ENCODE measurements around the gene NUDT4B. TPM values are rescaled to one million over a fixed set of nuclear protein-coding genes. Genes with fewer than 3 reads are reported as not detected.
"Not testable (repeated sequence)": the region's sequence is repeated elsewhere in the genome, so short reads cannot be mapped to it uniquely, and the experiment has no call there.

NUDT4B gene
- total RNA-seq, 2 experiments from 2014 or later, result 0.44 TPM; not detected in 1

DNA sequence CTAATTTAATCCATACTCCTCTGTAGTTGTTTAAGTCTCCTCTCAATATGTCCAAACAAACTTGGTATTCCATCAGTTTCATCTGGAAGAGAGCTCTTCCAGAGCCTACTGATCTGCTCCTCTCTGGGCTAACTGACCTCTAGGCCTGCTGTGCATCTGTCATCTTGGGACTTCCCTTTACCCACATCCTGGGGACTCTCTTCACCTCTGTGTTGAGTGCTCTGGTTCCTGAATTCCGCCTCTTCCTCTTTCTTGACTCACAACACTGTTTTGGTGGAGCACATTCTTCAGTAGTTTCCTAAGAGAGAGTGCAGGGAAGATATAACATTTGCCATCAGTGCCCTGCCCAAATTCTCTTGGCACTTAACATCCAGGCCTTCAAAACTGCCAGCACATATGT, 13.0 kb upstream of the NUDT4B start:
- CTCF ChIA-PET, POLR2A ChIA-PET: not testable (repeated sequence)

DNA sequence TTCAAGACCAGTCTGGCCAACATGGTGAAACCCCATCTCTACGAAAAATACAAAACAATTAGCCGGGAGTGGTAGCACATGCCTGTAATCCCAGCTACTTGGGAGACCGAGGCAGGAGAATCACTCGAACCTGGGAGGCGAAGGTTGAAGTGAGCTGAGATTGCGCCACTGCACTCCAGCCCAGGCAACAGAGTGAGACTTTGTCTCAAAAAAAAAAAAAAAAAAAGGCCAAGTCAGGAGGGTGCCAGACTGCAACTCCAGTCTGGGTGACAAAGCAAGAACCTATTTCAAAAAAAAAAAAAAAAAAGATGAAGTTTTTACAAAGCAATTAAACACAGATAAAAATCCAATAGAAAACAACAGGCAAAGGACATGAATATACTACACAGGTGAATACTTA, 9.9 kb upstream of the NUDT4B start:
- CTCF ChIA-PET, POLR2A ChIA-PET: not testable (repeated sequence)

DNA sequence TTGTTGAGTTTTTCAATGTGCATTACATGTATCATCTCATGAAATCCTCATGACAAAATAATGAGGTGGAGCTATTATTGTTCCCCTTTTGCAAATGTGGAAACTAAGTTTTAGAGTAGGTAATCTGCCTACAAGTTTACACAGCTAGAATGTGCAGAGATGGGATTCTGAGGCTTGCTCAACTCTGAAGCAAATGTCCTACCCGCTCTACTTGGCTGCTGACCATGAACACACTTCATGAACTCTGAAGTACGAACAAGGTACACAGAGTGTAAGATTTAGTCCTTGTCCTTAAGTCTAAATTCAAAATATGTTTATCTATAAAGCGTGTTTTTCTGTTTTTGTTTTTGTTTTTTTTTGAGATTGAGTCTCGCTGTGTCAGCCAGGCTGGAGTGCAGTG, 5.4 kb upstream of the NUDT4B start:
- CTCF ChIA-PET, POLR2A ChIA-PET: not testable (repeated sequence)

GRCh38 chr1:148743726-148744720, 4.6 kb upstream of the NUDT4B start:
- CTCF ChIA-PET, result not testable (repeated sequence)

GRCh38 chr1:148749335-148749681, 734 bp downstream of the NUDT4B start:
- POLR2A ChIA-PET, CTCF ChIA-PET: not testable (repeated sequence)

More at GRCh38 chr1:148743726-148744720, 4.6 kb upstream of the NUDT4B start:
- POLR2A ChIA-PET, result not testable (repeated sequence)

- CTCF ChIA-PET, POLR2A ChIA-PET: not testable (repeated sequence)
These were observed 7.7 kb downstream of the NUDT4B start for GRCh38 chr1:148756231-148756630.

DNA sequence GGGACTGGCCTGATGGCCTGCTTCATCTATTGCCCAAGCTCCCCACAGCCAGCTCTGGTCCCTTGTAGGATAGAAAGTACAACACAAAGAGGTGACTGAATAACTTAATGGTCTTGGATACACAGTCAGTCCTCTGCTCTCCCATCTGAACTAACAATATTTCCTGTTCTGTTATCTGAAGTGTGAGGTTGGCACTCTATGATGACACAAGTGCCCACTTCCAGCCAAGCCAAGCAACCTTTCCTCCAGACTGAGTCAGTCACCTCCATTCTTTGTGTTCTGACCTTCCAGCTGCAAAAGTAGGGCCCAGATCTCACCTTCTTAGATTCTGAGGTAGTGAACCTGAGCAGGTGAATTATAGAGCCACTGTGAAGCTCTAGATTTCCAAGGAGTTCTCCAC, 8.9 kb downstream of the NUDT4B start:
- CTCF ChIA-PET, POLR2A ChIA-PET: not testable (repeated sequence)

GRCh38 chr1:148758412-148758811, 9.8 kb downstream of the NUDT4B start:
- POLR2A ChIA-PET, CTCF ChIA-PET: not testable (repeated sequence)

DNA sequence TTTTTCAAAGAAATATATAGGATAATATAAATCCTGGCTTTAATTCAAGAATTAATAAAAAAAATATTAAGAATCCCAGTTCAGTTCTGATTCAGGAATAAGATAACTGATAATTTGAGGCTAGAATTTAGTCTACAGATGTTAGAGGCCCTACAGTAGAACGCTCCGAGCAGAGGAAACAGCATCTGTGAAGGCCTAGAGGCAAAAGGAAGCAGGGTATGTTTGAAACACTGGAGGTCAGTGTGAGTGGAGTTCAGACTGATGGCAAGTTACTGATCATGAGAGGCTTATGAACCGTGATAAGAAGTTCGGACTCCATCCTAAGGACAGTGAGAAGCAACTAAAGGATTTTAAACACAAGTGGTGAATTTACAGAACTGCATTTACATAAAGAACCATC, 10.4 kb downstream of the NUDT4B start:
- POLR2A ChIA-PET, CTCF ChIA-PET: not testable (repeated sequence)

DNA sequence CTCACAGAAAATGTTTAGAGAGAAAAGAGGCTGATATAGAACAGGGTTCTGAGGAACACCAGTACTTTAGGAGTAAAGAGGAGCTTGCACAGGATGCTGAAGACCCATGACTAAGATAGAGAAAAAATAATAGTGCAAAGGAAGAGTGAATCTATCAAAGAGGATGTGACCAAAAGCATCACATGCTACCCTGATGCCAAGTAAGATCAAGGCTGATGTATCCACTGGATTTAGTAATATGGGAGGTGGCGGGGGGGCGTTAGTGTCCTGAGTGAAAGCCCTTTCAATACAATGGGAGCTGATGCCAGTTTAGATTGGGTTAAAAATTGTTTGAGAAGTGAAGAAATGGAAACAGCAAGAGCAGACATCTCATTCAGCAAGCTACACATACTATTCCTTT, 11.2 kb downstream of the NUDT4B start:
- CTCF ChIA-PET, POLR2A ChIA-PET: not testable (repeated sequence)

DNA sequence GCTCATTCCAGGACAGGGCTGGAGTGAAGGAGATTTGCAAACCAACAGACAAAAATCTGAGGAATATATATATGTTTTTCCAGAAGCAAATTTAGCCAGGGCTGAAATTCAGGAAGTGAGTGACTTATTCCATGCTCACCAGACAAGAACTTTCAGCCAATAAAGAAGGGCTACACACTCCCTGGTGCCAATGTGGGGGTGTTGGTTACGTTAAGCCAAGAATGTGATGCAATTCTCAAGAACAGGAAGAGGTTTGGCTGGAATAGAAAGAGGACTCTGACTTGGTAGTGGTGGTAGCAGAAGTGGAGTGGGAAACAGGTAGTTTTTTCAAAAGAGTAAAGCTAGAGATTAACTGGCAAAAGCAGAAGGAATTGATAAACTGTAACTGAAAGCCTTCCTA, 11.6 kb downstream of the NUDT4B start:
- CTCF ChIA-PET, POLR2A ChIA-PET: not testable (repeated sequence)

- POLR2A ChIA-PET, CTCF ChIA-PET: not testable (repeated sequence)
These were observed 12.8 kb downstream of the NUDT4B start for GRCh38 chr1:148761360-148761759.

DNA sequence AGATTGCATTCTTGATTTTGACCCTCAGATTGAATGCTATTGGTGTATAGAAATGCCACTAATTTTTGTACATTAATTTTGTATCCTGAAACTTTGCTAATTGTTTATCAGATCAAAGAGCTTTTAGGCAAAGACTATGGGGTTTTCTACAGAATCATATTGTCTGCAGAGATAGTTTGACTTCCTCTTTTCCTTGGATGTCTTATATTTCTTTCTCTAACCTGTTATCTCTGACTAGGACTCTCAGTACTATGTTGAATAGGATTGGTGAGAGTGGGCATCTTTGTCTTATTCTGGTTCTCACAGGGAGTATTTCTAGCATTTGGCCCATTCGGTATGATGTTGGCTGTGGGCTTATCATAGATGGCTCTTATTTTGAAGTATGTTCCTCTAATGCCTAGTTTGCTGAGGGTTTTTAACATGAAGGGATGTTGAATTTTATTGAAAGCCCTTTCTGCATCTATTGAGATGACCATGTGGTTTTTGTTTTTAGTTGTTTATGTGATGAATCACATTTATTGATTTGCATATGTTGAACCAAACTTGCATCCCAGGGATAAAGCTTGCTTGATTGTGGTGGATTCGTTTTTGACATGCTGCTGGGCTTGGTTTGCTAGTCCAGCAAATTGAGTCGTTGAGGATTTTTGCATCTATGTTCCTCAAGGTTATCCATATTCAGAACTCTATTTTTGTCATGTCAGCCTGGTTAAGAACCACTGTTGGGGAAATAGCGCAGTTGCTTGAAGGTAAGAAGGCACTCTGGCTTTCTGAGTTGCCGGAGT, 16.9 kb downstream of the NUDT4B start:
- POLR2A ChIA-PET, result not testable (repeated sequence)

GRCh38 chr1:148768541-148768940, 20.0 kb downstream of the NUDT4B start:
- POLR2A ChIA-PET, CTCF ChIA-PET: not testable (repeated sequence)

More for the DNA sequence above, 16.9 kb downstream of the NUDT4B start:
- CTCF ChIA-PET, result not testable (repeated sequence)

GRCh38 chr1:148769495-148769894, 20.9 kb downstream of the NUDT4B start:
- POLR2A ChIA-PET, CTCF ChIA-PET: not testable (repeated sequence)

- POLR2A ChIA-PET, result not testable (repeated sequence)
These were observed 25.1 kb downstream of the NUDT4B start for GRCh38 chr1:148773690-148774089.

DNA sequence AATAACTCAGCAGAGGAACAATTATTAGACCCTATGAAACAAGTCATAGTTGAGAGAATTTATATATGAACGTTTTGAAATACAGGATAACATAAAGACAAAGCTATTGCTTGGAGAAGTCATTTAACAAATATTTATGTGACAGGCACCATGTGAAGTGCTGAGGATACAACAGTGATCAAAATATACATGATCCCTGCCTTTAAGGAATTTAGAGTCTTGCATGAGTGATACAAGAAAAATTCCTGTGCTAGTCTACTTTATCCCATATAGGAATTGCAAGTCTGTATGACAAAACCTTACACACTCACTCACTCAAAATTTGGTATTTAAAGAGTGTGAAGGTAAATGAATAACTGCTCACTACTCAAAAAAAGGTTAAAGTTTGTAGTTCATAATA, 25.5 kb downstream of the NUDT4B start:
- CTCF ChIA-PET, POLR2A ChIA-PET: not testable (repeated sequence)

More at GRCh38 chr1:148773690-148774089, 25.1 kb downstream of the NUDT4B start:
- CTCF ChIA-PET, result not testable (repeated sequence)

DNA sequence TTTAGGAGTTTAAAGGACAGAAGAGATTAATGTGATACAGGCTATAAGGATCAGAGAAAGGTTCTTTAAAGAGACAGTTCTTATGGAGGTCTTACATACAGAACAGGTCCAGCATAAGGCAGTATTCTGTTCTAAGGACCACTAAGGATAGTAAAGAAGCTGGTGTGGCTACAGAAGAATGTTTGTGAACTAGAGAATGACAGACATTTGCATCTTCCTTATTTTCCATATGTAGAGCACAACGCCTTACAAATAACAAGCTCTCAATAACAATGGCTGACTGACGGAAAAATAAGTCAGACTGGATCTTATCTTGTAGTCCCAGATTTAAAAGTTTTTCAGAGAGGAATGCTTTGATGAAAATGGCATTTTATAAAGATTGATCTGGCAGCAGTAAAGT, 26.7 kb downstream of the NUDT4B start:
- POLR2A ChIA-PET, CTCF ChIA-PET: not testable (repeated sequence)

GRCh38 chr1:148777649-148778048, 29.1 kb downstream of the NUDT4B start:
- POLR2A ChIA-PET, CTCF ChIA-PET: not testable (repeated sequence)

GRCh38 chr1:148780404-148780803, 31.8 kb downstream of the NUDT4B start:
- POLR2A ChIA-PET, CTCF ChIA-PET: not testable (repeated sequence)

DNA sequence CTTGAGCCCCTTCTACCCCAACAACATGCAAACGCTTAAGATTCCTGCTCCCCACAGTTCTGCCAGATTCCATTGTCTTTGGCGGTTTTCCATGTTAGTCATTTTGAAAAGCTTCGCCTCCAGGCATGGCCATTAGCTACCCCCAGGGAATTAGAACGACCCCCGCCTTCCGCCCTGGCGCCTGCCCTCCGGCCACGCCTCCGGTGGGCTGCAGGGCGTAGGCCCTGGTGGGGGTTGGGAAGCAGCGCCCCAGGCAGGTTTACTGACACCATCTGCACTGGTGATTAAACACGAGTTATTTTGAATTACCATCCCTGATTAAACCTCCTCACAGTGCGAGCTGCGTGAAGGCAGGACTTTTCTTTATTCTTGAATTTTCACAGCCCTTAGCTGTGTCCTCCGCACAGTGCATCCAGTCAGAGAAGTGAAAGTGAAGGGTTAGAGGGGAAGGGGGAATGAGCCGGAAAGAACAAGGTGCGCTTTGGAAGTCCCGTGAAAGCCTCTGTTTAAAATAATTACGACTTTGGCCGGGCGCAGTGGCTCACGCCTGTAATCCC, 43.0 kb downstream of the NUDT4B start:
- CTCF ChIA-PET, POLR2A ChIA-PET: not testable (repeated sequence)
